ENCODE measurements around the gene TSPAN18. TPM values are rescaled to one million over a fixed set of nuclear protein-coding genes. Genes with fewer than 3 reads are reported as not detected.

The TSPAN18 gene
- total RNA-seq, 1 donor from 2014 or later: 25.7 TPM

- H3K4me3 Mint-ChIP-seq (ENCODE audit: low read depth): no peak overlapping the region
- no peak for DNase-seq (ENCODE audit: low spot score, unreplicated experiment)
- no peak for TF ChIP-seq CTCF (IDR thresholded peaks at IDR 0.05; ENCODE audit: unreplicated experiment)
- peaks cover 2% of the 10 kb centered on the region for H3K27me3 Mint-ChIP-seq
- H3K27ac Mint-ChIP-seq: no peak overlapping the region
- peaks cover 17% of the 10 kb centered on the region for H3K4me1 Mint-ChIP-seq (ENCODE audit: low read depth)
- H3K9me3 Mint-ChIP-seq (ENCODE audit: low read depth): no peaks in the 10 kb centered on the region
- H3K36me3 Mint-ChIP-seq (ENCODE audit: insufficient read depth): no peaks in the 10 kb centered on the region
Observed at GRCh38 chr11:44718612-44719390, 8.0 kb upstream of the TSPAN18 start.

- peaks cover 15% of the 10 kb centered on the region for H3K27me3 Mint-ChIP-seq
- H3K4me3 Mint-ChIP-seq (ENCODE audit: low read depth): peak overlapping the region; percentile 73
- peaks cover 30% of the 10 kb centered on the region for H3K4me1 Mint-ChIP-seq (ENCODE audit: low read depth)
- no peak for DNase-seq (ENCODE audit: low spot score, unreplicated experiment)
- no peak overlapping the region for H3K27ac Mint-ChIP-seq
- H3K9me3 Mint-ChIP-seq (ENCODE audit: low read depth): no peaks in the 10 kb centered on the region
- H3K36me3 Mint-ChIP-seq (ENCODE audit: insufficient read depth): no peaks in the 10 kb centered on the region
- no peak for TF ChIP-seq CTCF (IDR thresholded peaks at IDR 0.05; ENCODE audit: unreplicated experiment)
Observed at GRCh38 chr11:44725016-44725685, 1.6 kb upstream of the TSPAN18 start.

- DNase-seq (ENCODE audit: low spot score, unreplicated experiment): no peak
- H3K27me3 Mint-ChIP-seq: peaks cover 15% of the 10 kb centered on the region
Observed at GRCh38 chr11:44725757-44726282, 942 bp upstream of the TSPAN18 start.

GRCh38 chr11:44727114-44727372 is 281 bp downstream of the TSPAN18 start:
- H3K36me3 Mint-ChIP-seq (ENCODE audit: insufficient read depth): no peaks in the 10 kb centered on the region
- H3K9me3 Mint-ChIP-seq (ENCODE audit: low read depth): no peaks in the 10 kb centered on the region
- peaks cover 18% of the 10 kb centered on the region for H3K4me1 Mint-ChIP-seq (ENCODE audit: low read depth)
- no peak overlapping the region for H3K27ac Mint-ChIP-seq
- peaks cover 15% of the 10 kb centered on the region for H3K27me3 Mint-ChIP-seq
- no peak overlapping the region for H3K4me3 Mint-ChIP-seq (ENCODE audit: low read depth)
- DNase-seq (ENCODE audit: low spot score, unreplicated experiment): no peak
- TF ChIP-seq CTCF (IDR thresholded peaks at IDR 0.05; ENCODE audit: unreplicated experiment): no peak

More at GRCh38 chr11:44725757-44726282, 942 bp upstream of the TSPAN18 start:
- peak overlapping the region; percentile 91 for H3K27ac Mint-ChIP-seq
- no peaks in the 10 kb centered on the region for H3K9me3 Mint-ChIP-seq (ENCODE audit: low read depth)
- no peaks in the 10 kb centered on the region for H3K36me3 Mint-ChIP-seq (ENCODE audit: insufficient read depth)
- no peak for TF ChIP-seq CTCF (IDR thresholded peaks at IDR 0.05; ENCODE audit: unreplicated experiment)
- H3K4me1 Mint-ChIP-seq (ENCODE audit: low read depth): peaks cover 29% of the 10 kb centered on the region
- H3K4me3 Mint-ChIP-seq (ENCODE audit: low read depth): peak overlapping the region; percentile 73

- Mint-ChIP-seq H3K36me3 (ENCODE audit: insufficient read depth) (no peaks in the 10 kb centered on the region), H3K4me1 (ENCODE audit: low read depth) (peaks cover 18% of the 10 kb centered on the region), H3K27ac (peak overlapping the region; percentile 87), H3K27me3 (peaks cover 15% of the 10 kb centered on the region), H3K4me3 (ENCODE audit: low read depth) (peak overlapping the region; percentile 82), H3K9me3 (ENCODE audit: low read depth) (no peaks in the 10 kb centered on the region)
- DNase-seq (ENCODE audit: low spot score, unreplicated experiment): peak; percentile 76
- TF ChIP-seq CTCF (IDR thresholded peaks at IDR 0.05; ENCODE audit: unreplicated experiment): peak; percentile 96
Observed at GRCh38 chr11:44727373-44728287, 868 bp downstream of the TSPAN18 start.
